CD14-positive monocyte (primary cell): ENCODE measurements around the gene HS3ST4. TPM values are rescaled to one million over a fixed set of nuclear protein-coding genes. Genes with fewer than 3 reads are reported as not detected.

Experiments used
- DNase-seq, 3 donors: peaks; one replicate each; pipeline ENCODE4 v3.0.0-alpha.2; 2011 to 2022
- H2AFZ ChIP-seq: 2 replicates; pipeline ENCODE4 v1.6.0; 2012; ENCODE audit warnings: mild to moderate bottlenecking, low read depth, low read length, inconsistent platforms; ENCODE audit not compliant: insufficient read depth, poor library complexity, severe bottlenecking
- H3K27ac ChIP-seq, 2 donors: 1 replicate in 1 of 2; 2 replicates in 1 of 2; pipeline ENCODE4 v1.5.1; 2012 to 2013; ENCODE audit warnings: low read length in 2 of 2, control low read depth in 1 of 2, inconsistent platforms in 1 of 2, low read depth in 1 of 2, mild to moderate bottlenecking in 1 of 2
- H3K27me3 ChIP-seq, 2 donors: one replicate each; pipeline versions ENCODE4 v1.6.0 to v1.6.1; 2011 to 2013; ENCODE audit warnings: low read length in 2 of 2; ENCODE audit not compliant: control insufficient read depth in 2 of 2, insufficient read depth in 2 of 2
- H3K36me3 ChIP-seq, 2 donors: replicated peaks in 1 of 2; 1 replicate in 1 of 2; 2 replicates in 1 of 2; pipeline versions ENCODE4 v1.5.1 to v1.6.1; 2012 to 2013; ENCODE audit warnings: low read length in 2 of 2, control low read depth in 1 of 2, inconsistent platforms in 1 of 2, mild to moderate bottlenecking in 1 of 2; ENCODE audit not compliant: insufficient read depth in 2 of 2, control insufficient read depth in 1 of 2
- H3K4me1 ChIP-seq, 2 donors: 1 replicate in 1 of 2; 2 replicates in 1 of 2; pipeline versions ENCODE4 v1.5.1 to v1.6.1; 2012 to 2013; ENCODE audit warnings: low read length in 2 of 2, control low read depth in 1 of 2, inconsistent platforms in 1 of 2, mild to moderate bottlenecking in 1 of 2, moderate library complexity in 1 of 2; ENCODE audit not compliant: insufficient read depth in 2 of 2, control insufficient read depth in 1 of 2
- H3K4me2 ChIP-seq: replicated peaks from 2 replicates; pipeline ENCODE3; 2012; ENCODE audit warnings: low read length, moderate library complexity, mild to moderate bottlenecking; ENCODE audit not compliant: poor library complexity, severe bottlenecking; ENCODE audit errors: extremely low read depth
- H3K4me3 ChIP-seq, 3 experiments: fragments of 200-600 bp in 1 of 3; sonication (generic) in 1 of 3; replicated peaks in 1 of 3; 1 replicate in 2 of 3; 2 replicates in 1 of 3; pipeline ENCODE4 v1.5.1; 2011 to 2013; ENCODE audit warnings: low read length in 3 of 3, mild to moderate bottlenecking in 3 of 3, control low read depth in 2 of 3, low read depth in 2 of 3, inconsistent platforms in 1 of 3, moderate library complexity in 1 of 3
- H3K79me2 ChIP-seq: 2 replicates; pipeline ENCODE4 v1.6.0; 2012; ENCODE audit warnings: mild to moderate bottlenecking, control low read depth, inconsistent platforms, low read length, moderate library complexity; ENCODE audit not compliant: insufficient read depth
- H3K9ac ChIP-seq: 2 replicates; pipeline ENCODE4 v1.6.0; 2017; ENCODE audit warnings: low read length, mild to moderate bottlenecking; ENCODE audit not compliant: insufficient read depth, poor library complexity, severe bottlenecking
- H3K9me3 ChIP-seq, 2 donors: replicated peaks in 1 of 2; 1 replicate in 1 of 2; 2 replicates in 1 of 2; pipeline versions ENCODE4 v1.5.1 to v1.6.1; 2012 to 2013; ENCODE audit warnings: low read length in 2 of 2, control low read depth in 1 of 2; ENCODE audit not compliant: control insufficient read depth in 1 of 2, insufficient read depth in 1 of 2
- H4K20me1 ChIP-seq: 2 replicates; pipeline ENCODE4 v1.6.0; 2012; ENCODE audit warnings: mild to moderate bottlenecking, low read length, control low read depth, moderate library complexity; ENCODE audit not compliant: insufficient read depth
- H3K27ac Mint-ChIP-seq, 7 donors: one replicate each; pipeline ENCODE4 v1.8.0; 2020; ENCODE audit warnings: mild to moderate bottlenecking in 7 of 7, mixed read lengths in 7 of 7, moderate library complexity in 6 of 7, inconsistent platforms in 2 of 7
- H3K27me3 Mint-ChIP-seq, 3 donors: one replicate each; pipeline ENCODE4 v1.8.0; 2021 to 2022; ENCODE audit warnings: low read depth in 3 of 3, mild to moderate bottlenecking in 3 of 3, mixed read lengths in 3 of 3, moderate library complexity in 3 of 3, inconsistent platforms in 1 of 3
- H3K36me3 Mint-ChIP-seq, 2 donors: one replicate each; pipeline ENCODE4 v1.8.0; 2020; ENCODE audit warnings: mixed read lengths in 2 of 2, inconsistent platforms in 1 of 2, mild to moderate bottlenecking in 1 of 2
- H3K4me1 Mint-ChIP-seq: one replicate; pipeline ENCODE4 v1.8.0; 2020; ENCODE audit warnings: mild to moderate bottlenecking, mixed read lengths
- H3K4me3 Mint-ChIP-seq, 2 donors: one replicate each; pipeline ENCODE4 v1.8.0; 2020; ENCODE audit warnings: mild to moderate bottlenecking in 2 of 2, mixed read lengths in 2 of 2, moderate library complexity in 1 of 2
- H3K9me3 Mint-ChIP-seq, 7 donors: one replicate each; pipeline ENCODE4 v1.8.0; 2020 to 2022; ENCODE audit warnings: mixed read lengths in 7 of 7, mild to moderate bottlenecking in 6 of 7, moderate library complexity in 6 of 7, inconsistent platforms in 2 of 7
- CTCF ChIP-seq: fragments of 200-600 bp; IDR thresholded peaks from one replicate; pipeline ENCODE4 v1.8.0; 2022; ENCODE audit warnings: antibody characterized with exemption, mild to moderate bottlenecking
- WGBS: methylation state at CpG from one replicate; pipeline ENCODE4 v1.1.5; 2013; ENCODE audit warnings: missing lambda C conversion rate; ENCODE audit not compliant: insufficient coverage; 5-methylcytosine and 5-hydroxymethylcytosine counted together
- intact Hi-C, 2 donors: fragments of 100-400 bp; cut with micrococcal nuclease; formaldehyde crosslinking; loops; one replicate each; pipeline versions ENCODE4 v1.15.0 to v1.15.1; 2023
- polyA plus RNA-seq, 3 donors: library from polyadenylated mRNA; depleted of rRNA in 1 of 3; unstranded in 2 of 3; stranded (reverse) in 1 of 3; fragments of 300-500 nt in 2 of 3; fragments of >200 nt in 1 of 3; fragmentation: Illumina TruSeq in 2 of 3; gene quantifications; 1 replicate in 2 of 3; 2 replicates in 1 of 3; pipeline ENCODE4 v1.2.3, GENCODE V29; 2012 to 2021
- small RNA-seq: library from RNA; depleted of rRNA; stranded (forward); fragments of <200 nt; gene quantifications from one replicate; pipeline ENCODE3, GENCODE V24; 2012; ENCODE audit warnings: low read depth; ENCODE audit not compliant: insufficient read length

HS3ST4 gene
- polyA plus RNA-seq, 3 donors, result not detected

- no peak overlapping the region for H3K4me3 Mint-ChIP-seq
- Histone ChIP-seq H3K79me2 (no peaks in the 10 kb centered on the region), H3K4me2 (no peak overlapping the region), H2AFZ (no peak overlapping the region), H3K36me3 (no peaks in the 10 kb centered on the region), H3K4me3 (no peak overlapping the region), H3K27me3 (no peaks in the 10 kb centered on the region), H3K4me1 (no peaks in the 10 kb centered on the region), H3K27ac (no peak overlapping the region), H3K9ac (no peak overlapping the region), H4K20me1 (no peaks in the 10 kb centered on the region), H3K9me3 (no peaks in the 10 kb centered on the region)
- intact Hi-C loops, result no loop called here
- 100% methylated on average over 1 of the region's 6 CpGs for WGBS
- no peaks in the 10 kb centered on the region for H3K27me3 Mint-ChIP-seq
- no peak for TF ChIP-seq CTCF
- H3K27ac Mint-ChIP-seq, result no peak overlapping the region
- DNase-seq, result no peak
- H3K9me3 Mint-ChIP-seq, result peaks cover 0 to 8% (median 3%) of the 10 kb centered on the region in 7 donors
- no peaks in the 10 kb centered on the region for H3K4me1 Mint-ChIP-seq
- H3K36me3 Mint-ChIP-seq, result no peaks in the 10 kb centered on the region
These were observed 486.5 kb downstream of the HS3ST4 start for GRCh38 chr16:26178298-26178697.

- intact Hi-C loops, result no loop called here
These were observed 494.4 kb downstream of the HS3ST4 start for GRCh38 chr16:26186091-26186615.

More at GRCh38 chr16:26186091-26186615, 494.4 kb downstream of the HS3ST4 start:
- no peaks in the 10 kb centered on the region for H3K36me3 Mint-ChIP-seq
- no peak for TF ChIP-seq CTCF
- peaks cover 0 to 11% (median 3%) of the 10 kb centered on the region in 7 donors for H3K9me3 Mint-ChIP-seq
- no peak overlapping the region for H3K4me3 Mint-ChIP-seq
- Histone ChIP-seq H4K20me1 (no peaks in the 10 kb centered on the region), H3K27ac (no peak overlapping the region), H3K27me3 (no peaks in the 10 kb centered on the region), H3K4me2 (no peak overlapping the region), H3K4me3 (no peak overlapping the region), H3K79me2 (no peaks in the 10 kb centered on the region), H2AFZ (no peak overlapping the region), H3K9ac (no peak overlapping the region), H3K9me3 (no peaks in the 10 kb centered on the region), H3K4me1 (no peaks in the 10 kb centered on the region), H3K36me3 (no peaks in the 10 kb centered on the region)
- no peak for DNase-seq
- 89% methylated on average over 1 of the region's 1 CpG for WGBS
- no peaks in the 10 kb centered on the region for H3K27me3 Mint-ChIP-seq
- no peaks in the 10 kb centered on the region for H3K4me1 Mint-ChIP-seq
- no peak overlapping the region for H3K27ac Mint-ChIP-seq

Small RNA genes lying within 50 kb of the gene (small RNA-seq; reads per million reads assigned to genes)
- gene HMGN2P3, result not detected
- gene MIR548W, result not detected
- gene RNA5SP405, result not detected
